Mucosa of descending colon (tissue), 3 donors: ENCODE measurements around the gene CDH6. TPM values are rescaled to one million over a fixed set of nuclear protein-coding genes. Genes with fewer than 3 reads are reported as not detected.

Source experiments
- ATAC-seq: fragments of 200-7000 bp; cut with Tn5 transposase; one replicate; pipeline ENCODE4 v1.9.1; 2020; ENCODE audit warnings: mild to moderate bottlenecking, moderate library complexity
- DNase-seq, 3 donors: peaks; one replicate each; pipeline ENCODE4 v3.0.0-alpha.2; 2020
- H3K36me3 ChIP-seq: fragments of 200-600 bp; one replicate; pipeline ENCODE4 v1.8.0; 2021; ENCODE audit warnings: low read depth, mild to moderate bottlenecking
- H3K4me1 ChIP-seq: fragments of 200-600 bp; one replicate; pipeline ENCODE4 v1.8.0; 2021; ENCODE audit warnings: low read depth, mild to moderate bottlenecking
- H3K4me3 ChIP-seq: fragments of 200-600 bp; one replicate; pipeline ENCODE4 v1.8.0; 2021; ENCODE audit warnings: mild to moderate bottlenecking
- H3K9me3 ChIP-seq: fragments of 200-600 bp; one replicate; pipeline ENCODE4 v1.8.0; 2021; ENCODE audit warnings: mild to moderate bottlenecking
- CTCF ChIP-seq: fragments of 200-600 bp; IDR thresholded peaks from one replicate; pipeline ENCODE4 v1.8.0; 2022; ENCODE audit warnings: antibody characterized with exemption, mild to moderate bottlenecking
- intact Hi-C, 2 donors: fragments of 100-400 bp; cut with DNase I in 1 of 2; cut with micrococcal nuclease in 1 of 2; formaldehyde crosslinking; loops; one replicate each; pipeline versions ENCODE4 v1.11.0 to v1.11.1; 2022; cut with DNase I, micrococcal nuclease
- total RNA-seq, 3 donors: library from RNA; stranded (reverse); fragmentation: NEBNext Ultra II Directional in 2 of 3; extraction: Animal tissue kit (Norgen Biotek cat#: 25700) in 2 of 3; gene quantifications; one replicate each; pipeline versions ENCODE4 v1.2.1 to v1.2.4, GENCODE V29; 2021 to 2023
- donor health status: DM: no; HTN: no; CAD: no; lungs with moderate emphysema.
- donor health status: DM: no; HTN: no; CAD: no.
- donor health status: DM: no; HTN: yes; CAD: no.

CDH6 gene
- total RNA-seq, 3 donors from 2014 or later: 0.81 to 3.2 (median 1.2) TPM

- no peak for ATAC-seq
- intact Hi-C loops: no loop called here
- DNase-seq: no peak
- Histone ChIP-seq H3K4me3 (no peak overlapping the region), H3K9me3 (no peaks in the 10 kb centered on the region), H3K36me3 (no peaks in the 10 kb centered on the region), H3K4me1 (no peaks in the 10 kb centered on the region)
- no peak for TF ChIP-seq CTCF
Measured at GRCh38 chr5:31157720-31158119, 35.8 kb upstream of the CDH6 start.

GRCh38 chr5:31158686-31159085 is 34.8 kb upstream of the CDH6 start:
- intact Hi-C loops: no loop called here
- Histone ChIP-seq H3K9me3 (no peaks in the 10 kb centered on the region), H3K4me3 (no peak overlapping the region), H3K36me3 (no peaks in the 10 kb centered on the region), H3K4me1 (no peaks in the 10 kb centered on the region)
- no peak for TF ChIP-seq CTCF
- no peak for ATAC-seq
- no peak for DNase-seq

- no peaks in the 10 kb centered on the region for H3K4me1 ChIP-seq
- intact Hi-C loops: no loop called here
- ATAC-seq: peak; percentile 98
- H3K4me3 ChIP-seq: no peak overlapping the region
- no peaks in the 10 kb centered on the region for H3K36me3 ChIP-seq
- H3K9me3 ChIP-seq: no peaks in the 10 kb centered on the region
- peak in 1 of 3 donors; percentile 31 for DNase-seq
- no peak for TF ChIP-seq CTCF
Measured at GRCh38 chr5:31161781-31162181, 31.7 kb upstream of the CDH6 start.

GRCh38 chr5:31165729-31166128 is 27.8 kb upstream of the CDH6 start:
- DNase-seq (no peak), ATAC-seq (no peak)
- Histone ChIP-seq H3K4me1 (no peaks in the 10 kb centered on the region), H3K4me3 (no peak overlapping the region), H3K9me3 (no peaks in the 10 kb centered on the region), H3K36me3 (no peaks in the 10 kb centered on the region)
- intact Hi-C loops: no loop called here
- TF ChIP-seq CTCF: no peak

- no peaks in the 10 kb centered on the region for H3K9me3 ChIP-seq
- TF ChIP-seq CTCF: no peak
- no peak overlapping the region for H3K4me3 ChIP-seq
- intact Hi-C loops: no loop called here
- H3K4me1 ChIP-seq: no peaks in the 10 kb centered on the region
- ATAC-seq: no peak
- DNase-seq: no peak
- no peaks in the 10 kb centered on the region for H3K36me3 ChIP-seq
Measured at GRCh38 chr5:31169379-31169778, 24.1 kb upstream of the CDH6 start.

GRCh38 chr5:31172881-31173280 is 20.6 kb upstream of the CDH6 start:
- Histone ChIP-seq H3K36me3 (no peaks in the 10 kb centered on the region), H3K4me1 (no peaks in the 10 kb centered on the region), H3K9me3 (no peaks in the 10 kb centered on the region), H3K4me3 (no peak overlapping the region)
- intact Hi-C loops: no loop called here
- ATAC-seq (no peak), DNase-seq (no peak)
- TF ChIP-seq CTCF: no peak
